Measurements from ENCODE around the gene C1QA.
A peak's percentile ranks its signal among the peaks of the same experiment; 100 is the strongest.

Gene C1QA

GRCh38 chr1:22636353-22636752 is at the start of gene C1QA:
TSS of gene C1QA (plus strand) at chr1:22636628. CDS start at chr1:22637617, 989 bp downstream.
- peaks cover 11% of the 10 kb centered on the region for H3K4me1 ChIP-seq (ENCODE audit: control insufficient read depth, insufficient read depth, low read length)
- no peaks in the 10 kb centered on the region for H3K36me3 ChIP-seq (ENCODE audit: control insufficient read depth, insufficient read depth, low read length)
- 0 out of 2 replicates have a peak, but pooled peaks cover 3% of the 10 kb centered on the region for H3K27me3 ChIP-seq (ENCODE audit: control insufficient read depth, insufficient read depth, low read length)
- H3K9ac ChIP-seq (ENCODE audit: low read length): no peak within 1 kb of the TSS
- no peak within 1 kb of the TSS for H3K27ac ChIP-seq (ENCODE audit: low read depth, low read length)
- H3K4me3 ChIP-seq (ENCODE audit: low read depth, low read length): no peak within 1 kb of the TSS
- peaks cover 11% of the 10 kb centered on the region for H3K9me3 ChIP-seq (ENCODE audit: control insufficient read depth, insufficient read depth, low read depth, low read length)

GRCh38 chr1:22587247-22587646 is 49.2 kb upstream of the C1QA start:
- Histone ChIP-seq H3K9me3 (ENCODE audit: control insufficient read depth, insufficient read depth, low read depth, low read length) (no peaks in the 10 kb centered on the region), H3K36me3 (ENCODE audit: control insufficient read depth, insufficient read depth, low read length) (no peaks in the 10 kb centered on the region), H3K27ac (ENCODE audit: low read depth, low read length) (no peak overlapping the region), H3K27me3 (ENCODE audit: control insufficient read depth, insufficient read depth, low read length) (no peaks in the 10 kb centered on the region; the same call in 1 of the 2 replicates), H3K4me3 (ENCODE audit: low read depth, low read length) (no peak overlapping the region), H3K4me1 (ENCODE audit: control insufficient read depth, insufficient read depth, low read length) (no peaks in the 10 kb centered on the region), H3K9ac (ENCODE audit: low read length) (no peak overlapping the region)

- Histone ChIP-seq H3K9ac (ENCODE audit: low read length) (no peak overlapping the region), H3K27ac (ENCODE audit: low read depth, low read length) (no peak overlapping the region), H3K27me3 (ENCODE audit: control insufficient read depth, insufficient read depth, low read length) (peaks cover 10% of the 10 kb centered on the region; the same call in 1 of the 2 replicates), H3K4me1 (ENCODE audit: control insufficient read depth, insufficient read depth, low read length) (no peaks in the 10 kb centered on the region; the same call in 1 of the 2 replicates), H3K9me3 (ENCODE audit: control insufficient read depth, insufficient read depth, low read depth, low read length) (no peaks in the 10 kb centered on the region), H3K4me3 (ENCODE audit: low read depth, low read length) (no peak overlapping the region), H3K36me3 (ENCODE audit: control insufficient read depth, insufficient read depth, low read length) (no peaks in the 10 kb centered on the region)
Observed at GRCh38 chr1:22588899-22589422, 47.5 kb upstream of the C1QA start.

GRCh38 chr1:22591576-22591975 is 44.9 kb upstream of the C1QA start:
- no peak overlapping the region for H3K4me3 ChIP-seq (ENCODE audit: low read depth, low read length)
- peaks cover 20% of the 10 kb centered on the region; the same call in 1 of the 2 replicates for H3K27me3 ChIP-seq (ENCODE audit: control insufficient read depth, insufficient read depth, low read length)
- no peaks in the 10 kb centered on the region for H3K36me3 ChIP-seq (ENCODE audit: control insufficient read depth, insufficient read depth, low read length)
- H3K4me1 ChIP-seq (ENCODE audit: control insufficient read depth, insufficient read depth, low read length): no peaks in the 10 kb centered on the region; the same call in 1 of the 2 replicates
- H3K27ac ChIP-seq (ENCODE audit: low read depth, low read length): no peak overlapping the region
- H3K9ac ChIP-seq (ENCODE audit: low read length): no peak overlapping the region
- H3K9me3 ChIP-seq (ENCODE audit: control insufficient read depth, insufficient read depth, low read depth, low read length): no peaks in the 10 kb centered on the region

- Histone ChIP-seq H3K9me3 (ENCODE audit: control insufficient read depth, insufficient read depth, low read depth, low read length) (no peaks in the 10 kb centered on the region), H3K4me3 (ENCODE audit: low read depth, low read length) (no peak overlapping the region), H3K36me3 (ENCODE audit: control insufficient read depth, insufficient read depth, low read length) (no peaks in the 10 kb centered on the region), H3K9ac (ENCODE audit: low read length) (no peak overlapping the region), H3K4me1 (ENCODE audit: control insufficient read depth, insufficient read depth, low read length) (no peaks in the 10 kb centered on the region; the same call in 1 of the 2 replicates), H3K27me3 (ENCODE audit: control insufficient read depth, insufficient read depth, low read length) (peaks cover 20% of the 10 kb centered on the region; the same call in 1 of the 2 replicates), H3K27ac (ENCODE audit: low read depth, low read length) (no peak overlapping the region)
Observed at GRCh38 chr1:22592051-22592450, 44.4 kb upstream of the C1QA start.

- Histone ChIP-seq H3K27me3 (ENCODE audit: control insufficient read depth, insufficient read depth, low read length) (peaks cover 20% of the 10 kb centered on the region; the same call in 1 of the 2 replicates), H3K4me1 (ENCODE audit: control insufficient read depth, insufficient read depth, low read length) (no peaks in the 10 kb centered on the region; the same call in 1 of the 2 replicates), H3K9me3 (ENCODE audit: control insufficient read depth, insufficient read depth, low read depth, low read length) (no peaks in the 10 kb centered on the region), H3K27ac (ENCODE audit: low read depth, low read length) (no peak overlapping the region), H3K9ac (ENCODE audit: low read length) (no peak overlapping the region), H3K4me3 (ENCODE audit: low read depth, low read length) (peak overlapping the region; percentile 49), H3K36me3 (ENCODE audit: control insufficient read depth, insufficient read depth, low read length) (no peaks in the 10 kb centered on the region)
Observed at GRCh38 chr1:22592919-22593790, 43.3 kb upstream of the C1QA start.

GRCh38 chr1:22594396-22594795 is 42.0 kb upstream of the C1QA start:
- H3K36me3 ChIP-seq (ENCODE audit: control insufficient read depth, insufficient read depth, low read length): no peaks in the 10 kb centered on the region
- no peak overlapping the region for H3K27ac ChIP-seq (ENCODE audit: low read depth, low read length)
- H3K4me1 ChIP-seq (ENCODE audit: control insufficient read depth, insufficient read depth, low read length): no peaks in the 10 kb centered on the region; the same call in 1 of the 2 replicates
- no peak overlapping the region for H3K9ac ChIP-seq (ENCODE audit: low read length)
- H3K4me3 ChIP-seq (ENCODE audit: low read depth, low read length): no peak overlapping the region
- H3K27me3 ChIP-seq (ENCODE audit: control insufficient read depth, insufficient read depth, low read length): peaks cover 27% of the 10 kb centered on the region; the same call in 1 of the 2 replicates
- H3K9me3 ChIP-seq (ENCODE audit: control insufficient read depth, insufficient read depth, low read depth, low read length): no peaks in the 10 kb centered on the region

- H3K27ac ChIP-seq (ENCODE audit: low read depth, low read length): no peak overlapping the region
- no peak overlapping the region for H3K4me3 ChIP-seq (ENCODE audit: low read depth, low read length)
- no peaks in the 10 kb centered on the region for H3K9me3 ChIP-seq (ENCODE audit: control insufficient read depth, insufficient read depth, low read depth, low read length)
- H3K4me1 ChIP-seq (ENCODE audit: control insufficient read depth, insufficient read depth, low read length): no peaks in the 10 kb centered on the region; the same call in 1 of the 2 replicates
- H3K36me3 ChIP-seq (ENCODE audit: control insufficient read depth, insufficient read depth, low read length): no peaks in the 10 kb centered on the region
- H3K27me3 ChIP-seq (ENCODE audit: control insufficient read depth, insufficient read depth, low read length): peaks cover 29% of the 10 kb centered on the region; the same call in 1 of the 2 replicates
- H3K9ac ChIP-seq (ENCODE audit: low read length): no peak overlapping the region
Observed at GRCh38 chr1:22595108-22595507, 41.3 kb upstream of the C1QA start.

GRCh38 chr1:22597301-22597965 is 39.0 kb upstream of the C1QA start:
- no peak overlapping the region for H3K9ac ChIP-seq (ENCODE audit: low read length)

GRCh38 chr1:22597996-22598395 is 38.4 kb upstream of the C1QA start:
- no peaks in the 10 kb centered on the region; the same call in 1 of the 2 replicates for H3K4me1 ChIP-seq (ENCODE audit: control insufficient read depth, insufficient read depth, low read length)
- no peak overlapping the region for H3K27ac ChIP-seq (ENCODE audit: low read depth, low read length)
- H3K9ac ChIP-seq (ENCODE audit: low read length): no peak overlapping the region
- H3K27me3 ChIP-seq (ENCODE audit: control insufficient read depth, insufficient read depth, low read length): peaks cover 34% of the 10 kb centered on the region; the same call in 1 of the 2 replicates
- H3K36me3 ChIP-seq (ENCODE audit: control insufficient read depth, insufficient read depth, low read length): no peaks in the 10 kb centered on the region
- no peaks in the 10 kb centered on the region for H3K9me3 ChIP-seq (ENCODE audit: control insufficient read depth, insufficient read depth, low read depth, low read length)
- no peak overlapping the region for H3K4me3 ChIP-seq (ENCODE audit: low read depth, low read length)

More at GRCh38 chr1:22597301-22597965, 39.0 kb upstream of the C1QA start:
- Histone ChIP-seq H3K27ac (ENCODE audit: low read depth, low read length) (no peak overlapping the region), H3K4me3 (ENCODE audit: low read depth, low read length) (no peak overlapping the region), H3K4me1 (ENCODE audit: control insufficient read depth, insufficient read depth, low read length) (no peaks in the 10 kb centered on the region; the same call in 1 of the 2 replicates), H3K27me3 (ENCODE audit: control insufficient read depth, insufficient read depth, low read length) (peaks cover 34% of the 10 kb centered on the region; the same call in 1 of the 2 replicates), H3K36me3 (ENCODE audit: control insufficient read depth, insufficient read depth, low read length) (no peaks in the 10 kb centered on the region), H3K9me3 (ENCODE audit: control insufficient read depth, insufficient read depth, low read depth, low read length) (no peaks in the 10 kb centered on the region)
